Stimulated activated CD8-positive, alpha-beta memory T cell treated with anti-CD3 and anti-CD28 coated beads, Interleukin-15, amount 100 ng/mL, for 4 hours (primary cell): ENCODE results near the gene OXCT1.
"Not testable (repeated sequence)": the region's sequence is repeated elsewhere in the genome, so short reads cannot be mapped to it uniquely, and the experiment has no call there.

Experiments
- DNase-seq, 2 donors: peaks; one replicate each; pipeline ENCODE4 v3.0.0-alpha.2; 2020; ENCODE audit warnings: low read depth in 2 of 2

OXCT1 gene

DNA sequence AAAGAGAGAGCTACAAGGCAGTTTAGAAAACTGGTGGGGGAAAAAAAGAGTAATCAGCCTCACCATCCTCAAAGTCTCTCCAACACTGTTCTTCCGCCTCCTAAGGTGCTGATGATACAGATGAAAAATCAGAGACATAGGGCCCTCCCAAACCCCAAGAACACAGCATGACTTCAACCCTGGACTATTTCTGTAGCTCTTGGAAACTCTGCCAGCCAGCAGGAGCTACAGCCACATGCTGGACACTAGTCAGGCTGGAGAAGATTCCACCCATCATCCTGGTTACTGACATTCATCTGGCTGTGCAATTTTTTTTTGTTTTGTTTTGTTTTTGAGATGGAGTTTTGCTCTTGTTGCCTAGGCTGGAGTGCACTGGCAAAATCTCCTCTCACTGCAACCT lies 42.4 kb downstream of the OXCT1 start:
- no peak for DNase-seq

GRCh38 chr5:41822036-41822435 lies 48.2 kb downstream of the OXCT1 start:
- DNase-seq = no peak

- DNase-seq = no peak
These were observed 49.2 kb downstream of the OXCT1 start for GRCh38 chr5:41821051-41821450.

- DNase-seq = no peak
These were observed 50.1 kb downstream of the OXCT1 start for GRCh38 chr5:41820150-41820549.

GRCh38 chr5:41817625-41818301 lies 52.5 kb downstream of the OXCT1 start:
- DNase-seq = no peak

DNA sequence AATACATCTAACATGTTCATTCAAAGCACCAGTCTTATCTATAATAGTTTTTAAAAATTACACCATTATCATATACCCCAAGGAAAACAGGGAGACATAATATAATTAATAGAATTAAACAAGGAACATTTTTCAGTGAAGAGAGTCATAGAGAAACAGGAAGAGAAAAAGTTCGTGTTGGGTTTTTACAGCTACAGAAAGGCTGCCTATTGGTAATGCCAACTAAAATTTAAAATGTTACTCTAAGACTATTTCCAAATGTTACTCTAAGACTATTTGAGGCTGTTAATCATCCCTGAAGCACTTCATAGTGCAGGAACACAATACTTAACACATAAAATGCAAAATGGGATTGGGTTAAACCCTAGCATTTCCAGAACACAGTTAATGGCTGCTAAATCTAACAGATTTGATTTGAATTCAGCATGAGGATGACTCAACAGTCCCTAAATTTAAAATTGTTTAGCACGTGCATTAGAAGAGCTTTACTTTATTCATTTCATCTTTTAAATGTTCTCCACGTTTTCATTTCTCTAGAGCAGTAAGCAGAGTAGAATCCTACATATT lies 54.5 kb downstream of the OXCT1 start:
- no peak for DNase-seq

GRCh38 chr5:41815261-41815660 lies 55.0 kb downstream of the OXCT1 start:
- no peak for DNase-seq

DNA sequence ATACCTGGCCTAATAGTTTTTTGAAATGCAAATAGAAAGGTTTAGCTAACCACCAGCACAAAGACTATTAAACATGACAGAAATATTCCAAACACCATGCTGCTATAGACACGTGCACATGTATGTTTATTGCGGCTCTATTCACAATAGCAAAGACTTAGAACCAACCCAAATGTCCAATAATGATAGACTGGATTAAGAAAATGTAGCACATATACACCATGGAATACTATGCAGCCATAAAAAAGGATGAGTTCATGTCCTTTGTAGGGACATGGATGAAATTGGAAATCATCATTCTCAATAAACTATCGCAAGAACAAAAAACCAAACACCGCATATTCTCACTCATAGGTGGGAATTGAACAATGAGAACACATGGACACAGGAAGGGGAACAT lies 55.9 kb downstream of the OXCT1 start:
- not testable (repeated sequence) for DNase-seq

DNA sequence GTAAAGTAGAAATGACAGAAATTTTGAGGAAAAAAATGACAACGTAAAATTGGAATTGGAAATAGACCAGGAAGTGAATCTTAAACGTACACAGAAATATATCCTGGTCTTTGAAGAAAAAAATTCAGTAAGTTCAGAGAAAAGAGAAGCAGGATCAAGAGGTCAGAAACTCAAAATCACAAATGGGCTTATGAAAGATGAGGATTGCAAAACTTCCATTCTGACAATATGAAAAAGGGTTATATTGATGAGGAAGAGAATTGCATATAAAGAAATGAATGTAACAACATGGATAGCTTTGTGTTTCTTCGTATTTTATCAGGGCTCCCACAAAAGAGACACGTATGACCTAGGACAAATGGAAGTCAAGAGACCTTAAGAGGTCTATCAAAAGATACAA lies 58.1 kb downstream of the OXCT1 start:
- no peak for DNase-seq

GRCh38 chr5:41809128-41809527 lies 61.1 kb downstream of the OXCT1 start:
- no peak for DNase-seq

DNA sequence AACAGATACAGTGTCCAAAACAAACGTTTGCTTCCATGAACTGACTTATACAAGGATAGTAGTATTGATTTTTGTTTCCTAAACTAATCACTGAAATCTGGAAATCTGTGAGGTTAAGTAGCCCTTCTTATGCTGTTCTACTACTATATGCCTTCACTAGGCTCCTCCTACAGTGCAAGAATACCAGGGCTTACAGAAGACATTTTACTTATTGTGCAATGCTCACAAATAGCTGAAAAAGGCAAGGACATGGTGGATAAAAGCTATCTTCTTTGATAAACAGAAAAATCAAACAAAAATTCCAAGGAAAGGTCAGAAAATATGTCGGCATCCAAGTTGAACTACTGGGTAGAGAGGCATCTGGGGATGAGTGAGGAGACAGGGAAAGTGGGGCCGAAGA lies 61.9 kb downstream of the OXCT1 start:
- DNase-seq = no peak

DNA sequence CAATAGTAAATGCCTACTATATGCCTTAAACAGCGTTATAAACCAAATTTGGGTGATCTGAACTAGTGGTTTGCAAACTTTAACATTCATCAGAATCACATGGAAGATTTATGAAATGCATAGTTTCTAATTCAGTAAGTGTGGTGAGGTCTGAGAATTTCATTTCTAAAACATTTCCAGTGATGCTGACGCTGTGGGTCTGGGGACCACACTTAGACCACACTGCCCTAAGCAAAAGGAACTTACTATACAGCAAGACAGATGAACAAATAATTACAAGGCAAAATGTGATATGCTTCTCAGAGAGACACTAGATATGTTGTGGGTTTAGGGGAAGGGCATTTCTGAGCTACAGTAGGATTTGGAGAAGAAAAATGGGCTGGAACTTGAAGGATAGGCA lies 72.6 kb downstream of the OXCT1 start:
- DNase-seq = no peak

- DNase-seq = no peak
These were observed 74.2 kb downstream of the OXCT1 start for GRCh38 chr5:41796061-41796460.

- DNase-seq = no peak
These were observed 75.1 kb downstream of the OXCT1 start for GRCh38 chr5:41795125-41795524.

- no peak for DNase-seq
These were observed 75.8 kb downstream of the OXCT1 start for GRCh38 chr5:41794471-41794870.

DNA sequence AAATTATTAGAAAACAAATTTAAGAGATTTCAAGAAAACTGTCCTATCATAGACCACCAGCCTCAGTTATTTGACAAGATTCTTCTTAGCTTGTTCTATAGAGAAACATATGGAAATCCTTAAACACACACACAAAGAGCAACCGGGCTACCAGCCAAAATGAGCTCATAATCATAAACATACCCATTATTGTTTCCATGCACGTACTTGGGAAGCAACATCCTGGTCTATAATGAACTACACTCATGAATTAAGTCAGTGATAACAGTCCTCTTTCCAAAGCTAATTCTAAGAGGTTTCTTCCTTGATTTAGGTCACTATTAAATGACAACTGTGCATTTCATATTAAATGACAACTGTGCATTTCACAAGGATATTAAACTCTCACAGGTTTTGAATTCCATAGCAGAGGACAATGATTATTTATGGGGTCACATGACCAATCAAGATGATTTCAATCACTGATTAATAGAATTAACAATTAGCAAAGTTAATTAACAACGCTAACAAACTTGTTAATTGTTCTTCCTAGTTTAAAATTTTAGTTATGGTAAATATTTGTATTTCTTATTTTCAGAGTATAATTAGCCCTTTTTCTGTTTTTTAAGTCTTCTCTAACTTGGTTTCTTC lies 77.0 kb downstream of the OXCT1 start:
- no peak for DNase-seq

DNA sequence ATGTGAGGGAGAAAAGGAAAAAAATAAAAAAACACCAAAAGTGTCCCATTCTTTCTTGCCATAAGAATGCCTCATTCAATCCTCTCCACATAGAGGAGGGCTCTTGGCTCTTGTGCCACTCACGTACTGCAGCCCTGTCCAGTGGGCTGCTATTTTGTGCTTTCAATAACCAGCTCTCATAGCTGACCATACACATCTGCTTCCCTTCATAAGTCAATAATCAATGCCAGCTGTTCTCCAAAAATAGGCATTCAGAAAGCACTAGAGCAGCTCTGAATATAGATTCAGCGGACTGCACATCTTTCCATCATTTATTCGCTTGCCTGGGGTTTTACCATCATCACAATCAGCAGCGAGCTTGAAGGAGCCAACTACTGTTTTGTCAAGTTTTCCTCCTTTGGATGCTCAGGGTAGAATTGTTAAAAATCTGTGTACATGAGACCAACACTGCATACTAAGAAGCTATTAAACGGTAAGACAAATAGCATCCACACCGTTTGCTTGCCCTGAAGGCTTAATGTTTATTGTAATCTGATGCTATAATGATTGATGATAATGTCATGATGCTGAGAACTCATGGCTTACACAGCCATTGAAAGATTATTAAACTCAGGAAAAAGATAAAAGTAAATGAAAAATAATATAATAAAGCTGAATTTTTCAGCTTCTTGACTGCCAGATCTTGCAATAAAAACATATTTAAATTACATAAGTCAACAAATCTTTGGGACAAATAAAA lies 80.0 kb downstream of the OXCT1 start:
- no peak for DNase-seq

- DNase-seq = no peak
These were observed 80.8 kb downstream of the OXCT1 start for GRCh38 chr5:41789434-41789833.

GRCh38 chr5:41788941-41789368 lies 81.3 kb downstream of the OXCT1 start:
- no peak for DNase-seq

- no peak for DNase-seq
These were observed 83.0 kb downstream of the OXCT1 start for GRCh38 chr5:41787265-41787664.

- DNase-seq = no peak
These were observed 85.2 kb downstream of the OXCT1 start for GRCh38 chr5:41785061-41785460.

GRCh38 chr5:41778410-41778809 lies 91.8 kb downstream of the OXCT1 start:
- no peak for DNase-seq

- DNase-seq = no peak
These were observed 93.8 kb downstream of the OXCT1 start for GRCh38 chr5:41776435-41776834.
